HepG2 (cell line): ENCODE measurements around the gene ARHGEF10L.
"Not testable (repeated sequence)": the region's sequence is repeated elsewhere in the genome, so short reads cannot be mapped to it uniquely, and the experiment has no call there.

Experiments
- ADNP ChIP-seq: sonication (generic); formaldehyde crosslinking; IDR thresholded peaks from 2 replicates; pipeline ENCODE4 v1.4.0; 2020; ENCODE audit warnings: missing genetic modification reagents
- CBX2 ChIP-seq, 2 experiments: fragments of 200-600 bp in 1 of 2; sonication (generic); formaldehyde crosslinking in 1 of 2; IDR thresholded peaks; 2 replicates each; pipeline versions ENCODE4 v1.7.0 to v1.8.1; 2018 to 2022; ENCODE audit warnings: low read depth in 2 of 2, low read length in 1 of 2, mild to moderate bottlenecking in 1 of 2, missing genetic modification reagents in 1 of 2
- CHCHD3 ChIP-seq: sonication (generic); formaldehyde crosslinking; IDR thresholded peaks from 2 replicates; pipeline ENCODE4 v1.8.0; 2022; ENCODE audit warnings: mild to moderate bottlenecking, missing genetic modification reagents, moderate library complexity
- CREM ChIP-seq, 2 experiments: sonication (generic) in 1 of 2; formaldehyde crosslinking in 1 of 2; IDR thresholded peaks; 2 replicates each; pipeline versions ENCODE4 v1.4.0 to v1.6.1; 2016 to 2020; ENCODE audit warnings: antibody characterized with exemption in 1 of 2, mild to moderate bottlenecking in 1 of 2, missing genetic modification reagents in 1 of 2
- ELF1 ChIP-seq: sonication (generic); formaldehyde crosslinking; IDR thresholded peaks from 2 replicates; pipeline ENCODE4 v1.4.0; 2020; ENCODE audit warnings: missing genetic modification reagents
- KLF12 ChIP-seq: sonication (generic); formaldehyde crosslinking; IDR thresholded peaks from 2 replicates; pipeline ENCODE4 v1.4.0; 2020; ENCODE audit warnings: missing genetic modification reagents, borderline replicate concordance
- RELA ChIP-seq: sonication (generic); formaldehyde crosslinking; IDR thresholded peaks from 2 replicates; pipeline ENCODE4 v1.4.0; 2020; ENCODE audit warnings: missing genetic modification reagents
- ZBTB1 ChIP-seq: sonication (generic); formaldehyde crosslinking; IDR thresholded peaks from 2 replicates; pipeline ENCODE4 v1.4.0; 2020; ENCODE audit warnings: missing genetic modification reagents, borderline replicate concordance
- ZNF766 ChIP-seq: sonication (generic); formaldehyde crosslinking; IDR thresholded peaks from 2 replicates; pipeline ENCODE4 v1.5.0; 2020; ENCODE audit warnings: missing genetic modification reagents, borderline replicate concordance
- ZSCAN20 ChIP-seq: sonication (generic); formaldehyde crosslinking; IDR thresholded peaks from 2 replicates; pipeline ENCODE4 v1.4.0; 2020; ENCODE audit warnings: missing genetic modification reagents, mild to moderate bottlenecking, borderline replicate concordance
- TF ChIP-seq, protein P1 (sequence below): sonication (generic); formaldehyde crosslinking; IDR thresholded peaks from 2 replicates; pipeline ENCODE4 v1.8.0; 2022; ENCODE audit warnings: mild to moderate bottlenecking, missing genetic modification reagents
- TF ChIP-seq, protein P2 (sequence below): sonication (generic); formaldehyde crosslinking; IDR thresholded peaks from 2 replicates; pipeline ENCODE4 v1.4.0; 2020; ENCODE audit warnings: missing genetic modification reagents
- TF ChIP-seq, protein P3 (sequence below): sonication (generic); formaldehyde crosslinking; IDR thresholded peaks from 2 replicates; pipeline ENCODE4 v1.8.1; 2023; ENCODE audit warnings: missing genetic modification reagents, inconsistent platforms, borderline replicate concordance

DNA sequence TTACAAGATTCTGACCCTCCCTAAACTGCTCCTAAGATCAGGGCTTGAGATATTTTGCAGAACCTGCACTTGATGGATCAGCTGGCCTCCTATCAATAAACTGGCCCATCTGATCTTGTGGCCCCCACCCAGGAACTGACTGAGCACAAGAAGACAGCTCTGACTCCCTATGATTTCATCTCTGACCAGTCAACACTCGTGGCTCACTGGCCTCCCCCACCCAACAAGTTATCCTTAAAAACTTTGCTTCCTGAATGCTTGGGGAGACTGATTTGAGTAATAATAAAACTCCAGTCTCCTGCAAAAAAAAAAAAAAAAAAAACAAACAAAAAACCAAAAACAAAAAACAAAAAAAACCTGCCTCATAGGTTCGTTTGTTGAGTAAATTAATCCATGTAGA, 206.8 kb downstream of the ARHGEF10L start:
- not testable (repeated sequence) for TF ChIP-seq ADNP (CRISPR knock-in tag); CBX2 (IDR thresholded peaks at IDR 0.05; ENCODE audit: low read depth, low read length); CBX2 (CRISPR knock-in tag; IDR thresholded peaks at IDR 0.05; ENCODE audit: low read depth); CHCHD3 (CRISPR knock-in tag); CREM (IDR thresholded peaks at IDR 0.05); CREM (CRISPR knock-in tag; IDR thresholded peaks at IDR 0.05); RELA (CRISPR knock-in tag); ZBTB1 (CRISPR knock-in tag); ZSCAN20; ZNF766; ELF1 (CRISPR knock-in tag); KLF12
- TF ChIP-seq, protein P1, sequence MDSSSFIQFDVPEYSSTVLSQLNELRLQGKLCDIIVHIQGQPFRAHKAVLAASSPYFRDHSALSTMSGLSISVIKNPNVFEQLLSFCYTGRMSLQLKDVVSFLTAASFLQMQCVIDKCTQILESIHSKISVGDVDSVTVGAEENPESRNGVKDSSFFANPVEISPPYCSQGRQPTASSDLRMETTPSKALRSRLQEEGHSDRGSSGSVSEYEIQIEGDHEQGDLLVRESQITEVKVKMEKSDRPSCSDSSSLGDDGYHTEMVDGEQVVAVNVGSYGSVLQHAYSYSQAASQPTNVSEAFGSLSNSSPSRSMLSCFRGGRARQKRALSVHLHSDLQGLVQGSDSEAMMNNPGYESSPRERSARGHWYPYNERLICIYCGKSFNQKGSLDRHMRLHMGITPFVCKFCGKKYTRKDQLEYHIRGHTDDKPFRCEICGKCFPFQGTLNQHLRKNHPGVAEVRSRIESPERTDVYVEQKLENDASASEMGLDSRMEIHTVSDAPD (CRISPR knock-in tag), result not testable (repeated sequence)
- TF ChIP-seq, protein P2, sequence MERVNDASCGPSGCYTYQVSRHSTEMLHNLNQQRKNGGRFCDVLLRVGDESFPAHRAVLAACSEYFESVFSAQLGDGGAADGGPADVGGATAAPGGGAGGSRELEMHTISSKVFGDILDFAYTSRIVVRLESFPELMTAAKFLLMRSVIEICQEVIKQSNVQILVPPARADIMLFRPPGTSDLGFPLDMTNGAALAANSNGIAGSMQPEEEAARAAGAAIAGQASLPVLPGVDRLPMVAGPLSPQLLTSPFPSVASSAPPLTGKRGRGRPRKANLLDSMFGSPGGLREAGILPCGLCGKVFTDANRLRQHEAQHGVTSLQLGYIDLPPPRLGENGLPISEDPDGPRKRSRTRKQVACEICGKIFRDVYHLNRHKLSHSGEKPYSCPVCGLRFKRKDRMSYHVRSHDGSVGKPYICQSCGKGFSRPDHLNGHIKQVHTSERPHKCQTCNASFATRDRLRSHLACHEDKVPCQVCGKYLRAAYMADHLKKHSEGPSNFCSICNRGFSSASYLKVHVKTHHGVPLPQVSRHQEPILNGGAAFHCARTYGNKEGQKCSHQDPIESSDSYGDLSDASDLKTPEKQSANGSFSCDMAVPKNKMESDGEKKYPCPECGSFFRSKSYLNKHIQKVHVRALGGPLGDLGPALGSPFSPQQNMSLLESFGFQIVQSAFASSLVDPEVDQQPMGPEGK (CRISPR knock-in tag), result not testable (repeated sequence)
- TF ChIP-seq, protein P3, sequence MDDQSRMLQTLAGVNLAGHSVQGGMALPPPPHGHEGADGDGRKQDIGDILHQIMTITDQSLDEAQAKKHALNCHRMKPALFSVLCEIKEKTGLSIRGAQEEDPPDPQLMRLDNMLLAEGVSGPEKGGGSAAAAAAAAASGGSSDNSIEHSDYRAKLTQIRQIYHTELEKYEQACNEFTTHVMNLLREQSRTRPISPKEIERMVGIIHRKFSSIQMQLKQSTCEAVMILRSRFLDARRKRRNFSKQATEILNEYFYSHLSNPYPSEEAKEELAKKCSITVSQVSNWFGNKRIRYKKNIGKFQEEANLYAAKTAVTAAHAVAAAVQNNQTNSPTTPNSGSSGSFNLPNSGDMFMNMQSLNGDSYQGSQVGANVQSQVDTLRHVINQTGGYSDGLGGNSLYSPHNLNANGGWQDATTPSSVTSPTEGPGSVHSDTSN (CRISPR knock-in tag), result not testable (repeated sequence)
